H9 (cell line): ENCODE measurements around the gene GBE1. TPM values are rescaled to one million over a fixed set of nuclear protein-coding genes. Genes with fewer than 3 reads are reported as not detected.
A peak's percentile ranks its signal among the peaks of the same experiment; 100 is the strongest.

Experiments used
- DNase-seq: peaks from one replicate; pipeline ENCODE4 v3.0.0-alpha.2; 2017
- H2AFZ ChIP-seq: one replicate; pipeline ENCODE4 v1.6.1; 2013; ENCODE audit warnings: mild to moderate bottlenecking, low read length, control low read depth, moderate library complexity
- H2AK5ac ChIP-seq: 2 replicates; pipeline ENCODE4 v1.6.1; 2013; ENCODE audit warnings: low read length, control low read depth, mixed read lengths; ENCODE audit not compliant: insufficient read length
- H2BK120ac ChIP-seq: one replicate; pipeline ENCODE4 v1.6.1; 2013; ENCODE audit warnings: low read depth, mild to moderate bottlenecking, low read length, control low read depth, inconsistent platforms; ENCODE audit not compliant: poor library complexity, severe bottlenecking
- H2BK12ac ChIP-seq: 2 replicates; pipeline ENCODE4 v1.6.1; 2013; ENCODE audit warnings: low read length, control low read depth, mixed read lengths, low read depth; ENCODE audit not compliant: insufficient read length
- H2BK15ac ChIP-seq: 2 replicates; pipeline ENCODE4 v1.6.1; 2013; ENCODE audit warnings: low read depth, low read length, control low read depth
- H2BK20ac ChIP-seq: one replicate; pipeline ENCODE4 v1.6.1; 2013; ENCODE audit warnings: low read depth, mild to moderate bottlenecking, low read length, control low read depth, inconsistent platforms; ENCODE audit not compliant: poor library complexity, severe bottlenecking
- H2BK5ac ChIP-seq: 2 replicates; pipeline ENCODE4 v1.6.1; 2013; ENCODE audit warnings: low read length, control low read depth, mixed read lengths; ENCODE audit not compliant: insufficient read length
- H3K14ac ChIP-seq: 2 replicates; pipeline ENCODE4 v1.6.1; 2013; ENCODE audit warnings: low read length, control low read depth; ENCODE audit not compliant: insufficient read depth
- H3K18ac ChIP-seq: 2 replicates; pipeline ENCODE4 v1.6.1; 2013; ENCODE audit warnings: low read depth, mild to moderate bottlenecking, mixed read lengths, low read length, control low read depth; ENCODE audit not compliant: insufficient read length
- H3K23ac ChIP-seq: 2 replicates; pipeline ENCODE4 v1.6.1; 2013; ENCODE audit warnings: low read length, control low read depth, mixed read lengths, low read depth; ENCODE audit not compliant: insufficient read length
- H3K23me2 ChIP-seq: 2 replicates; pipeline ENCODE4 v1.6.1; 2013; ENCODE audit warnings: low read depth, mild to moderate bottlenecking, mixed read lengths, low read length, control low read depth; ENCODE audit not compliant: insufficient read length, poor library complexity, severe bottlenecking
- H3K27ac ChIP-seq: 2 replicates; pipeline ENCODE4 v1.5.1; 2013; ENCODE audit warnings: low read length, control low read depth, mixed read lengths, low read depth; ENCODE audit not compliant: insufficient read length
- H3K27me3 ChIP-seq: 2 replicates; pipeline ENCODE4 v1.6.1; 2013; ENCODE audit warnings: low read length, control low read depth, inconsistent platforms; ENCODE audit not compliant: insufficient read depth
- H3K4ac ChIP-seq: 2 replicates; pipeline ENCODE4 v1.6.1; 2013; ENCODE audit warnings: low read depth, mild to moderate bottlenecking, control low read depth, inconsistent platforms, low read length, moderate library complexity
- H3K4me1 ChIP-seq: 2 replicates; pipeline ENCODE4 v1.6.1; 2013; ENCODE audit warnings: low read length, control low read depth, inconsistent platforms; ENCODE audit not compliant: insufficient read depth
- H3K4me2 ChIP-seq: 2 replicates; pipeline ENCODE4 v1.6.1; 2013; ENCODE audit warnings: low read length, control low read depth, mixed read lengths; ENCODE audit not compliant: insufficient read length, insufficient read depth
- H3K56ac ChIP-seq: 2 replicates; pipeline ENCODE4 v1.6.1; 2013; ENCODE audit warnings: low read depth, mild to moderate bottlenecking, mixed read lengths, low read length, control low read depth; ENCODE audit not compliant: insufficient read length
- H3K79me1 ChIP-seq: 2 replicates; pipeline ENCODE4 v1.6.1; 2013; ENCODE audit warnings: low read depth, mild to moderate bottlenecking, moderate library complexity, low read length, control low read depth, inconsistent platforms; ENCODE audit not compliant: insufficient read depth, poor library complexity, severe bottlenecking
- H3K79me2 ChIP-seq: 2 replicates; pipeline ENCODE4 v1.6.1; 2013; ENCODE audit warnings: low read length, control low read depth, inconsistent platforms; ENCODE audit not compliant: insufficient read depth
- H3K9ac ChIP-seq: 2 replicates; pipeline ENCODE4 v1.6.1; 2013; ENCODE audit warnings: low read length, control low read depth, mixed read lengths; ENCODE audit not compliant: insufficient read length; ENCODE audit errors: extremely low read depth
- H3K9me3 ChIP-seq: one replicate; pipeline ENCODE4 v1.6.1; 2013; ENCODE audit warnings: low read depth, low read length, inconsistent platforms; ENCODE audit not compliant: control insufficient read depth
- H3T11ph ChIP-seq: one replicate; pipeline ENCODE4 v1.6.1; 2013; ENCODE audit warnings: mild to moderate bottlenecking, low read length, control low read depth, inconsistent platforms
- H4K20me1 ChIP-seq: one replicate; pipeline ENCODE4 v1.6.1; 2013; ENCODE audit not compliant: control insufficient read depth, insufficient read length, insufficient read depth
- H4K5ac ChIP-seq: 2 replicates; pipeline ENCODE4 v1.6.1; 2013; ENCODE audit warnings: low read depth, mild to moderate bottlenecking, mixed read lengths, low read length, control low read depth; ENCODE audit not compliant: insufficient read length
- H4K8ac ChIP-seq: replicated peaks from 2 replicates; pipeline ENCODE4 v1.6.1; 2013; ENCODE audit warnings: low read length, control low read depth, mixed read lengths, low read depth; ENCODE audit not compliant: insufficient read length
- H4K91ac ChIP-seq: 2 replicates; pipeline ENCODE4 v1.6.1; 2013; ENCODE audit warnings: low read depth, mild to moderate bottlenecking, moderate library complexity, mixed read lengths, low read length, control low read depth; ENCODE audit not compliant: insufficient read length
- H3K27ac Mint-ChIP-seq, 3 experiments: 2 replicates in 2 of 3; 3 replicates in 1 of 3; pipeline ENCODE4 v1.8.0; 2020 to 2021; ENCODE audit warnings: mixed read lengths in 3 of 3, mild to moderate bottlenecking in 1 of 3, moderate library complexity in 1 of 3
- H3K27me3 Mint-ChIP-seq: 2 replicates; pipeline ENCODE4 v1.8.0; 2021; ENCODE audit warnings: low read depth, mild to moderate bottlenecking, moderate library complexity, mixed read lengths
- H3K36me3 Mint-ChIP-seq, 3 experiments: 2 replicates in 2 of 3; 3 replicates in 1 of 3; pipeline ENCODE4 v1.8.0; 2020 to 2021; ENCODE audit warnings: low read depth in 3 of 3, mixed read lengths in 3 of 3; ENCODE audit not compliant: insufficient read depth in 1 of 3
- H3K4me1 Mint-ChIP-seq, 2 experiments: 2 replicates each; pipeline ENCODE4 v1.8.0; 2020; ENCODE audit warnings: mixed read lengths in 2 of 2
- H3K4me3 Mint-ChIP-seq, 2 experiments: 2 replicates in 1 of 2; 3 replicates in 1 of 2; pipeline ENCODE4 v1.8.0; 2020 to 2021; ENCODE audit warnings: mild to moderate bottlenecking in 2 of 2, mixed read lengths in 2 of 2, moderate library complexity in 1 of 2
- H3K9me3 Mint-ChIP-seq, 2 experiments: 2 replicates in 1 of 2; 3 replicates in 1 of 2; pipeline ENCODE4 v1.8.0; 2020; ENCODE audit warnings: mild to moderate bottlenecking in 2 of 2, mixed read lengths in 2 of 2, moderate library complexity in 1 of 2
- CTCF ChIP-seq: fragments of 200-600 bp; sonication (generic); conservative IDR thresholded peaks from 3 replicates; pipeline ENCODE4 v1.8.0; 2021; ENCODE audit warnings: antibody characterized with exemption, mild to moderate bottlenecking
- WGBS: extraction: QIAGEN DNeasy Blood & Tissue Kit; methylation state at CpG from one replicate; pipeline ENCODE4 v1.1.7; 2013; ENCODE audit warnings: missing lambda C conversion rate, low lambda C conversion rate, mixed read lengths; ENCODE audit not compliant: insufficient read length; ENCODE audit errors: extremely low coverage; 5-methylcytosine and 5-hydroxymethylcytosine counted together
- total RNA-seq: library from RNA; stranded (reverse); gene quantifications from 2 replicates; pipeline ENCODE4 v1.2.1, GENCODE V29; 2021

GBE1 gene
- total RNA-seq, 1 experiment from 2014 or later: 13.8 TPM

GRCh38 chr3:81579744-81580143, 181.7 kb downstream of the GBE1 start:
- no peak overlapping the region for H4K8ac ChIP-seq
- no peak overlapping the region for H2BK12ac ChIP-seq
- H3K79me2 ChIP-seq: no peaks in the 10 kb centered on the region
- H3K4me1 Mint-ChIP-seq: peaks cover 9 to 13% of the 10 kb centered on the region in 2 experiments
- no peaks in the 10 kb centered on the region for H3K27me3 Mint-ChIP-seq
- H3K4ac ChIP-seq: no peak overlapping the region
- no peaks in the 10 kb centered on the region for H3K4me1 ChIP-seq
- no peak for TF ChIP-seq CTCF
- no peaks in the 10 kb centered on the region for H3K9me3 Mint-ChIP-seq
- H3K23ac ChIP-seq: no peak overlapping the region
- no peak overlapping the region for H2BK20ac ChIP-seq
- H2BK120ac ChIP-seq: no peak overlapping the region
- no peaks in the 10 kb centered on the region for H3K23me2 ChIP-seq
- H3K79me1 ChIP-seq: no peaks in the 10 kb centered on the region
- H3T11ph ChIP-seq: no peak overlapping the region
- H3K36me3 Mint-ChIP-seq: no peaks in the 10 kb centered on the region
- H2BK5ac ChIP-seq: no peak overlapping the region
- no peak overlapping the region for H2BK15ac ChIP-seq
- no CpG with 5 or more reads among the region's 2 CpGs for WGBS
- no peaks in the 10 kb centered on the region for H3K9me3 ChIP-seq
- DNase-seq: no peak
- no peak overlapping the region for H4K91ac ChIP-seq
- no peak overlapping the region for H2AK5ac ChIP-seq
- no peak overlapping the region for H3K18ac ChIP-seq
- no peak overlapping the region for H4K5ac ChIP-seq
- H3K27me3 ChIP-seq: no peaks in the 10 kb centered on the region
- H4K20me1 ChIP-seq: no peaks in the 10 kb centered on the region
- H3K56ac ChIP-seq: no peak overlapping the region
- peak overlapping the region in 1 of 3 experiments; percentile 55; a peak in 2 of 7 replicates for H3K27ac Mint-ChIP-seq
- 0 out of 5 replicates have a peak overlapping the region, but pooled peaks of 1 of the 2 experiments have one; percentile 29 for H3K4me3 Mint-ChIP-seq
- H3K4me2 ChIP-seq: no peak overlapping the region
- H2AFZ ChIP-seq: no peak overlapping the region
- no peak overlapping the region for H3K9ac ChIP-seq
- no peak overlapping the region for H3K14ac ChIP-seq
- H3K27ac ChIP-seq: no peak overlapping the region
